Measurements from ENCODE around the gene NT5DC4.

- no peak for TF ChIP-seq POLR2A (IDR thresholded peaks at IDR 0.05)
- TF ChIP-seq CTCF (IDR thresholded peaks at IDR 0.05) = no peak
Measured at GRCh38 chr2:112720785-112721184, at the start of gene NT5DC4.

All from testis (tissue), 2 donors.